ENCODE measurements around the gene ROBO1.

ROBO1 gene

GRCh38 chr3:79415356-79415755 lies 352.4 kb downstream of the ROBO1 start:
- no peak for TF ChIP-seq CTCF (IDR thresholded peaks at IDR 0.05; ENCODE audit: low read depth, low read length, missing control alignments)
- no peak overlapping the region for H3K4me3 ChIP-seq (ENCODE audit: low read depth, low read length)
- no peak for DNase-seq (ENCODE audit: low read depth)

DNA sequence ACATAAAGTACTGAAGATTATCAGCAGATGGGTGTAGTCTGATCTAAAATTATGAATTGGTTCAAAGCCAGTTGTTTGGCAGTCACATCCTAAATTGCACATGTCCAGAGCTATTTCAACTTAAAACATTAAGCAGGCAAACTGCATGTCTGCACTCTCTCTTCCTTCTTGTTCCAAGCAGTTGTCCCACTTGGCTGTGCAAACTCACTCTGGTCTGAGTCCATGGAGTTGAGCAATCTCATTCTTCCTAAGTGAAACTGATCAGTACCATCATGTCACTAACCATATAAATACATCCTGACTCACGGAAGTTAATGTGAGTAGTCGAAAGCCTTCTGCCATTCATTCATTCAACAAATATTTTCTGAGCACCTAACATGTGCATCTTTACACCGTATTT lies 353.0 kb downstream of the ROBO1 start:
- no peak for DNase-seq (ENCODE audit: low read depth)
- no peak overlapping the region for H3K4me3 ChIP-seq (ENCODE audit: low read depth, low read length)
- no peak for TF ChIP-seq CTCF (IDR thresholded peaks at IDR 0.05; ENCODE audit: low read depth, low read length, missing control alignments)

DNA sequence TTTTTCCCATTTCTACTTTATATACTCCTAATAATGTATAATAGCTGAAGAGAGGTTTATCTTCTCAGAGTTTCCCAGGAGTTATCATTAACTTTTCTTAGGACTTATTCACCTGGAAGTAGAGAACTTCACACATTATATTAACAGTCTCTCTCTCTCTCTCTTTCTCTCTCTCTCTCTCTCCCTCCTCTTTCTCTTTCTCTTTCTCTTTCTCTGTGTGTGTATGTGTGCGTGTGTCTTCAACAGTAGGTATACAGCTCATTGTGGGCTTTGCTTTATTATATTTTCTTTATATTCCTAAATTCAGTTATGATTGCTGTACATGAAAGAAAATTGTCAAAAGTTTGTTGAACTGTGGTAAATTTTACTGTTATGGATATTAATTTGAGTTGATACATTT lies 353.8 kb downstream of the ROBO1 start:
- no peak for DNase-seq (ENCODE audit: low read depth)
- TF ChIP-seq CTCF (IDR thresholded peaks at IDR 0.05; ENCODE audit: low read depth, low read length, missing control alignments) = no peak

GRCh38 chr3:79412537-79412936 lies 355.3 kb downstream of the ROBO1 start:
- DNase-seq (ENCODE audit: low read depth) = no peak
- no peak overlapping the region for H3K4me3 ChIP-seq (ENCODE audit: low read depth, low read length)
- TF ChIP-seq CTCF (IDR thresholded peaks at IDR 0.05; ENCODE audit: low read depth, low read length, missing control alignments) = no peak

More for the DNA sequence above, 353.8 kb downstream of the ROBO1 start:
- no peak overlapping the region for H3K4me3 ChIP-seq (ENCODE audit: low read depth, low read length)

DNA sequence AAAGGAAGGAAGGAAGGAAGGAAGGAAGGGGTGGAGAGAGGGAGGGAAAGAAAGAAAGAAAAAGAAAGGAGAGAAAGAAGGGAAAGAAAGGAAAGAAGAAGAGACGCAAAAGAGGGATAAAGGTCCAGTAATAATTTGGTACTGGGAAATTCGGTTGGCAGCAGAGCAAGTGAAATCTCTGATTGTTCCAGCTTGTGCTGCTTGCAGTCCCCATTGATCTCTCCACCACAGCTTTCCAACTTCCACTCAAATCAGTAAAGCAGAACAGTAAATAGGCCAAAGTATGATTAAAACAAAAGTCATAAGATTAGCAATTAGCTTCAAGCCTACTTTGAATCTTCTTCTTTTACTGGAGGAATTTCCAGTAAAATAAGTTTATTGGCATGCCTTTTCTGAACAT lies 357.2 kb downstream of the ROBO1 start:
- no peak overlapping the region for H3K4me3 ChIP-seq (ENCODE audit: low read depth, low read length)
- no peak for TF ChIP-seq CTCF (IDR thresholded peaks at IDR 0.05; ENCODE audit: low read depth, low read length, missing control alignments)
- no peak for DNase-seq (ENCODE audit: low read depth)

DNA sequence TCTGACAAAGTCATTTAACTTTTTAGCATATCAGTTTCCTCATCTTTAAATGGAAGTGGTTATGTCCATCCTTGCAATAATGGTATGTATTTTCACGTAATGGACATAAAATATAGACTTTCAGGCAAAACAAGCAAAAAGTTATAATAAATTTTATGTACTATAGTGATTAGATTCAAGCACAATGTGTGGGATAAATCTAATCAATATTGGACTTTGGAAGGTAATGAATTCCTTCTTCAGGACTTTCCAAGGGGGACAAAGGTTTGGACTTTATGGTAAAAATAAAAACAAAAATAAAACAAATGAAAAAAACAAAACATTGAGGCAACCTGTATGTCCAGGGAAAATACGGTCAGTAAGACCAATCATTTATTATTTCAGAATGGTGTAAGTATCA lies 357.7 kb downstream of the ROBO1 start:
- no peak for DNase-seq (ENCODE audit: low read depth)
- no peak for TF ChIP-seq CTCF (IDR thresholded peaks at IDR 0.05; ENCODE audit: low read depth, low read length, missing control alignments)
- no peak overlapping the region for H3K4me3 ChIP-seq (ENCODE audit: low read depth, low read length)

- TF ChIP-seq CTCF (IDR thresholded peaks at IDR 0.05; ENCODE audit: low read depth, low read length, missing control alignments) = no peak
- no peak overlapping the region for H3K4me3 ChIP-seq (ENCODE audit: low read depth, low read length)
- DNase-seq (ENCODE audit: low read depth) = no peak
Measured at GRCh38 chr3:79406175-79406574, 361.6 kb downstream of the ROBO1 start.
